Activated T-cell treated with anti-CD3 and anti-CD28 coated beads, Interleukin-2, amount 50 U/mL, for 24 hours (primary cell): ENCODE data around the gene PRRG3.

Experiments
- DNase-seq: peaks from one replicate; pipeline ENCODE4 v3.0.0-alpha.2; 2020
- H3K27ac Mint-ChIP-seq: 2 replicates; pipeline ENCODE4 v1.8.0; 2020; ENCODE audit warnings: mild to moderate bottlenecking, mixed read lengths
- H3K27me3 Mint-ChIP-seq: 2 replicates; pipeline ENCODE4 v1.8.0; 2020; ENCODE audit warnings: mixed read lengths
- H3K36me3 Mint-ChIP-seq: 2 replicates; pipeline ENCODE4 v1.8.0; 2020; ENCODE audit warnings: low read depth, mixed read lengths
- H3K4me1 Mint-ChIP-seq: 2 replicates; pipeline ENCODE4 v1.8.0; 2020; ENCODE audit warnings: low read depth, mixed read lengths
- H3K4me3 Mint-ChIP-seq: 2 replicates; pipeline ENCODE4 v1.8.0; 2020; ENCODE audit warnings: mild to moderate bottlenecking, moderate library complexity, mixed read lengths
- H3K9me3 Mint-ChIP-seq: 2 replicates; pipeline ENCODE4 v1.8.0; 2020; ENCODE audit warnings: mixed read lengths

The PRRG3 gene

DNA sequence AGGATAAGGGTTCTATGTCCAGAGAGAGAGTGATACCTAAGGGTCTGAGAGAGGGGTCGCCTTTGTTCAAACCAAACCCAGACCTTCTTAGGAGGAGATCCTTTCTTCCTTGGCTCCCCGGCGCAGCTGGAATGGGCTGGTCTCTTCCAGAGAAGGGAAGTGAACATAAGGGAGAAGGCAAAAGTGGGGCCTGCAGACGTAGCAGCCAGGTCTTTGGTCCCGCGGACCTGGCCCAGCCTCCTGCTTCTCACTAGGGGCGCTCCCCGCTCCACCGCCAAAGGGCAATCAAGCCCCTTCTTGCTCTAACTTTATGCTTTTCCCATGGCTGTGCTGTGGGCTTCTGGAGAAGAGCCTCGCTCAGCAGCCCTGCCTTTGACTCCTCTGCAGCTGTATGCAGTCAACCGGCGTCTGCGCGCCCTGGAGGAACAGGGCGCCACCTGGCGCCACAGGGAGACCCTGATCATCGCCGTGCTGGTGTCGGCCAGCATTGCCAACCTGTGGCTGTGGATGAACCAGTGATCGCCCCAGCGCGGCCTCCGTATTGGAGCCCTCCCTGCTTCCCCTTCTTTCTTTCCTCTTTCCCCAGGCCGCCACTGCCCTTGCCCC lies 27.1 kb downstream of the PRRG3 start:
- Mint-ChIP-seq H3K4me3 (no peak overlapping the region), H3K27me3 (peaks cover 21% of the 10 kb centered on the region), H3K9me3 (no peaks in the 10 kb centered on the region), H3K36me3 (no peaks in the 10 kb centered on the region), H3K27ac (no peak overlapping the region), H3K4me1 (no peaks in the 10 kb centered on the region)
- DNase-seq = no peak

DNA sequence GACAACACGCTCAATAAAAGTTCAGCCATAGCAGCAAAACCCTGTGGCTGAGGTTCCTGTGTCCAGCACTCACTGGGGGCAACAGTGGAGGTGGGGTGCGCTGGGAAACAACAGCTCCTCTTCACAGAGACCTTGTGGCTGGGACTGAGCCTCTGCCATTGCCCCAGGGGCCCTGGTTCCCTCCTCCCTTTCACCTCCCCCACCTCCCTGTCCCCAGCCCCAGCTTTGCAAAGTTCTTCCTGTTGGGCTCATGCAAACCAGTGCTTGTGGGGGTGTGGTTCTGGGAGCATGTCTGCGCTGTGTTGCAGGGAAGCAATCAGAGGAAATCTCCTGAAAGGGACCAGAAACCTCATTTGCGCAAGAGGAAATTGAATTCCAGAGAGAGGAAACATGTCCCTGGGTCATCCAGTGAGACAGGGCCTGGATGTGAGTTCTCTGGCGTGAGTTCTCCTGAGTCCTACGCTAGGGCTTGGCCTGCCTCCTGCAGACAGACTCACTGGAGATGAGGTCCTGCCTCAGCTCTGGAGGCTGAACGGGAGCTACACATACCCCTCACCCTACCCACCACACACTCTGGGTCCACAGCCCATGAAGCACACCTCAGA lies 28.0 kb downstream of the PRRG3 start:
- H3K36me3 Mint-ChIP-seq = no peaks in the 10 kb centered on the region
- DNase-seq = no peak
- H3K27me3 Mint-ChIP-seq = peaks cover 21% of the 10 kb centered on the region
- H3K27ac Mint-ChIP-seq = no peak overlapping the region
- H3K9me3 Mint-ChIP-seq = no peaks in the 10 kb centered on the region
- no peaks in the 10 kb centered on the region for H3K4me1 Mint-ChIP-seq
- H3K4me3 Mint-ChIP-seq = no peak overlapping the region

DNA sequence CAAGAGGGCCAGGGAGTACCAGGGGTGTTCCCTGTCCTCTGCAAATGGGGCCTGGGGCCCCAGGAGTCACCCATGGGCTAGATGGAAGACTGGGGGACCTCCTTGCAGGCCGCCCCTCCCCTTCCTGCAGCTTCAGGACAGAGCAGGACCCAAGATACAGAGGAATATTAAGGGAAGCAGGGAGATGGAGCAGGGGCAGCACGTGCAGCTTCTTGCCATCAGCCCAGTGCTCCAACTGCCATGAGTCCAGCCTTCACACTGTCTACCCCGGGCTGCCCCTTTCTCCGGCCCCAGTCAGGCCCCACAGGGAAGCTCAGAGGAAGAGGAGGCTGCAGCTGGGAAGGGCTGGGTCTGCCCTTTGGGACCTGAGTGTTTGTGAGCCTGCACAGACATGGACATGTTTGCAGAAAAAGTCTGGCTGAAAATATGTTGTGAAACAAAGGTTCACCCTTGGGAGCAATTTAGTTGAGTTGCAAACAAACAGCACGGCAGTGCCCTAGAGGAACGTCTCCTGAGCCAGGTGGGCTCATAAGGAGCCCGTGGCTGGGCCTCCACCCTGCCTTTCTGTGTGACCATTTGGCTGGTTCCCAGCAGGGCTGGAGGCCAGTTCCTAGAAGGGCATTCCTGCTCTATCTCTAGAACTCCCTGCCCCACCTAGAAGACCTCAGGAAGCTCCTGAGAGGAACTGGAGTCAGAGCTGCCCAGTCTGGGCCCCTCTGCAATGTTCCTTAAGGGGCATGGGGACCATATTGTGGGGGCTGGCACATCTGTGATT lies 29.5 kb downstream of the PRRG3 start:
- Mint-ChIP-seq H3K9me3 (no peaks in the 10 kb centered on the region), H3K36me3 (no peaks in the 10 kb centered on the region), H3K4me1 (no peaks in the 10 kb centered on the region), H3K4me3 (no peak overlapping the region), H3K27ac (no peak overlapping the region), H3K27me3 (peaks cover 17% of the 10 kb centered on the region)
- no peak for DNase-seq

DNA sequence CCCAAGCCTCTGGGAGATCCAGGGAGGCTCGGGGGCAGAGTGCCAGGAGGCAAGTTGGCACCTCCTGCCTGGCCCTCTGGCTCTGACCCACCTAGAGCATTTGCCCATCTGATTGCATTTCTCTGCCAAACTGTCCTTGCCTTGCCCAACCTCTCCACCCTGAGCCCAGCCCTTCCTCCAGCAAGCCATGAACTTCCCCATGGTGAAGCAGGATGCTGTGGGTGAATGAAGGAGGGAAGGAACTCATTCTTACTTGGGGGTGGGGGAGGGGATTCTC lies 30.0 kb downstream of the PRRG3 start:
- no peaks in the 10 kb centered on the region for H3K9me3 Mint-ChIP-seq
- no peaks in the 10 kb centered on the region for H3K4me1 Mint-ChIP-seq
- H3K27ac Mint-ChIP-seq = no peak overlapping the region
- peaks cover 20% of the 10 kb centered on the region for H3K27me3 Mint-ChIP-seq
- no peaks in the 10 kb centered on the region for H3K36me3 Mint-ChIP-seq
- peak; percentile 8 for DNase-seq
- H3K4me3 Mint-ChIP-seq = no peak overlapping the region

DNA sequence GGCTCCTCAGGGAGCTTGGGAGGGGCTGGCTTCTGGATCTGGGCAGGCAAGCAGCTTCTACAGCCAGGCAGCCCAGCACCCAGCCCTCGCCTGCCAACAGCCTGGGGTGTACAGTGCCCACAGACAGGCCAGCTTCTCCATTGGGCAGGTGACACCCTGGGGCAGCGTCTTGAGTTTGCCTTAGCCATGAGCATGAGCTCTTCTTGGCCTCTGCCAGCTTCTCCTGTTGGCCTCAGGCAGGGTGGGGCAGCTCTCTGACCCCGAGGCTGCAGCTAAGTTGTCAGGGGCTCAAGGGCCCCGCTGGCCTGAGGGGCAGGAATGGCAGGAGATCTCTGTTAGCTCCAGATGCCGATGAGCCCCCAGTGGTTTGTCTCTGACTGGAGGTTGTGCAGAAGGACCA lies 31.5 kb downstream of the PRRG3 start:
- Mint-ChIP-seq H3K9me3 (no peaks in the 10 kb centered on the region), H3K4me3 (no peak overlapping the region), H3K27ac (no peak overlapping the region)

DNA sequence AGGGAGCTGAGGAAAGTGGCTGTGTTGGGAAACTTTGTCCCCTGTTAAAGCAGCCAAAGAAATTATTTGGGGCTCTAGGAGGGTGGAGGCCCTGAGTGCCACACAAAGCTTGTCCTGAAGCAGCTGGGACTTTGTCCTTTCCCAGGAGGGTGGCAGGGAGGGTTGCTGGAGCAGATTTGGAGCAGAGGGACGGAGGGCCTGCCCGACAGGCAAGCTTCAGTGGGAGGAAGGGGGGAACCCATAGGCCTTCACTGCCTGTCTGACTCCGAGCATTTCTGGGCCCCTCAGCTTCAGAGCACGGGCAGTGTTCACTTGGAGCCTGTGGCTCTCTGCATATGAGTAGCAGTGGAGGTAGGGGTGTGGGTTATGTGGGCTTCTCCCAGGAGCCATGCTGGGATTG lies 32.1 kb downstream of the PRRG3 start:
- no peaks in the 10 kb centered on the region for H3K9me3 Mint-ChIP-seq
- H3K36me3 Mint-ChIP-seq = no peaks in the 10 kb centered on the region
- no peak overlapping the region for H3K27ac Mint-ChIP-seq

More for the DNA sequence above, 31.5 kb downstream of the PRRG3 start:
- DNase-seq = peak; percentile 3
- Mint-ChIP-seq H3K4me1 (no peaks in the 10 kb centered on the region), H3K36me3 (no peaks in the 10 kb centered on the region), H3K27me3 (peaks cover 20% of the 10 kb centered on the region)

DNA sequence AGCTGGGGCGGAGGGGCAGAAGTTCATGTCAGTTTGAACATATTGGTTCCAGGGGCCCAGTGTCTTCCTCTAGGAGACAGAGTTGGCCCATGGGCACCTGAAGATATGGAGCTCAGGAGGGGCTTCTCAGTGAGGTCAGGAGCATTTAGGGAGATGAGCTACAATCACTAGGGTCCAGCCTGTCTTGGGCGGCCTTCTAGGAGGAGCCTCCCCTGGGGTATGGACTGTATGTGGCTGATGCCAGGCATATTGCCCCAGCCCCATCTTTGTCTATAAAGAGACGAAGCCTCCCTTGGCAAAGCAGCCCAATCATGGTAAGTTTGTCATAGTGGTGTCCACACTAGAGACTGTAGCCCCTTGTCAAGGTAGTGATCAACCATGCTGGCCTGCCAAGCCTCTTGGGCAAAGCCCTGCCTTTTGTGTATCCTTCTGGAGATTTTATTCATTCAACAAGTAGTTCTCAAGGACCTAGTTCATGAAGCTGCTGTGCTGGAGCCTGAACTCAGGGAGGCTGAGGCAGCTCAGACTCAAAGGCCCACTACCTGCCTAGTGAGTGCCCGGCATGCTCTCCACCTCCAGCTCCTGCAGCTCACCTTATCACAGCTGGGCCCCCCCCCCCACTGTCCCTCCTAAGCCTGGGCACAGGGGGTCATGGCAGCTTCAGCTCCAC lies 33.9 kb downstream of the PRRG3 start:
- Mint-ChIP-seq H3K27me3 (peaks cover 38% of the 10 kb centered on the region), H3K9me3 (no peaks in the 10 kb centered on the region), H3K4me3 (no peak overlapping the region), H3K36me3 (no peaks in the 10 kb centered on the region), H3K27ac (no peak overlapping the region), H3K4me1 (no peaks in the 10 kb centered on the region)
- peak; percentile 8 for DNase-seq

More for the DNA sequence above, 32.1 kb downstream of the PRRG3 start:
- no peaks in the 10 kb centered on the region for H3K4me1 Mint-ChIP-seq
- no peak for DNase-seq
- H3K27me3 Mint-ChIP-seq = peaks cover 25% of the 10 kb centered on the region
- no peak overlapping the region for H3K4me3 Mint-ChIP-seq

DNA sequence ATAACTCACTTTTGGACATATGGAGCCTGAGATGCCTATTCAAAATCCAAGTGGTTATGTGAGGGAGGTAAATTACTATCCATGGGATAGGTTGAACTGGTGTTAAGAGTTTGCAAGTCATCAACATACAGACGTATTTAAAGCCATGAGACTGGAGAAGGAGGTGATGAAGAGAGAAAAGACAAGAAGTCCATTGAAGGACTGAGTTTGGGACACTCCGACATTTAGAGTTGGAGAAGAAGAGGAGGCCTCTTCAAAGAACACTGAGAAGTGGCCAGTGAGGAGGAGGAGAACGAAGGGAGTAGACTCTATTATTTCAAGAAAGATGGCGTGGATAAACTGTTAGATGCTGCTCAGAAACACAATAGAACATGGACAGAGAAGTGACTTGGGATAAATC lies 39.2 kb downstream of the PRRG3 start, which contains the start of gene CNGA2:
Gene CNGA2, plus strand, starts transcription at position 301 of the 400 bp plus-strand sequence. CDS start 3,738 bp downstream, outside the sequence.
- Mint-ChIP-seq H3K27ac (no peak within 1 kb of the TSS), H3K4me1 (no peaks in the 10 kb centered on the region), H3K9me3 (no peaks in the 10 kb centered on the region), H3K4me3 (no peak within 1 kb of the TSS), H3K36me3 (no peaks in the 10 kb centered on the region), H3K27me3 (peaks cover 55% of the 10 kb centered on the region)
- DNase-seq = no peak

DNA sequence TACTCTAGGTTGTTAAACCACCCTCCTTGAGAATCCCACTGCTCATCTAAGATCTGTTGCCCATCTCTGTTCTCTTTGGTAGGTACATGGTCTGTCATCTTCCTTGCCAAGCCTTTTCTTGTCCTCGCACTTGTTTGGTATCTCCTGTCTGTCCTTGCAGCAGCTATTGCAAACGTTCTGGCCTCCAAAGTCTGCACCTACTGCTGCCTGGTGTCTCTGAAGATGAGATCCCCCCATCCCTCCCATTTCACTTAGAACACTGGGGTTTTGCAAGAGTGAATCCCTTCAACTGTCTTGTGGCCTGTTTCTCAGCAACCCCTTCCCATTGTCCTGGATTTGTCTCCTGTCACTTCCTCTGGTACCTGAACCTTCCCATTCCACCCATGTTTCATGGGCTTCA lies 40.0 kb downstream of the PRRG3 start:
- no peak overlapping the region for H3K4me3 Mint-ChIP-seq
- no peaks in the 10 kb centered on the region for H3K4me1 Mint-ChIP-seq
- H3K36me3 Mint-ChIP-seq = no peaks in the 10 kb centered on the region
- peaks cover 55% of the 10 kb centered on the region for H3K27me3 Mint-ChIP-seq
- DNase-seq = no peak
- no peak overlapping the region for H3K27ac Mint-ChIP-seq
- no peaks in the 10 kb centered on the region for H3K9me3 Mint-ChIP-seq

DNA sequence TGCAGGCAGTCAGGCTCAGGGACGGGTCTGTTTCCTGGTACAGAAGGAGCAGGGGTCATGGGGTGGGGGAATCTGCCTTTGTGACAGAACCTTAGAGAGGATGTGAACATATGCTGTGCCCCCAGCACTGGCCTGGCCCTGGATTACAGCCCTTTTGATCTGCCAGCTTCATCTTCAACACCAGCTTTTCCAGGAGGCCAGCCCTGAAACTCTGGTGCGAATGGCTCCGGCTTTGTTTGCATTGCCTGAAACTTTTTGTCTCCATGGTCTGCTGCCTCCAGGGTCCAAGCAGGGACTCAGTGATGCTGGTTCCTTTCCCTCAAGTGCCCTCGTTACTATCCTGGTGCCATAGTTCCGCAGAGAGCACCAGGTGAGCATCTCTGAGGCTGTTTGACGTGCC lies 41.4 kb downstream of the PRRG3 start:
- Mint-ChIP-seq H3K36me3 (no peaks in the 10 kb centered on the region), H3K4me1 (no peaks in the 10 kb centered on the region), H3K27ac (no peak overlapping the region), H3K4me3 (no peak overlapping the region), H3K27me3 (peaks cover 62% of the 10 kb centered on the region), H3K9me3 (no peaks in the 10 kb centered on the region)
- no peak for DNase-seq

DNA sequence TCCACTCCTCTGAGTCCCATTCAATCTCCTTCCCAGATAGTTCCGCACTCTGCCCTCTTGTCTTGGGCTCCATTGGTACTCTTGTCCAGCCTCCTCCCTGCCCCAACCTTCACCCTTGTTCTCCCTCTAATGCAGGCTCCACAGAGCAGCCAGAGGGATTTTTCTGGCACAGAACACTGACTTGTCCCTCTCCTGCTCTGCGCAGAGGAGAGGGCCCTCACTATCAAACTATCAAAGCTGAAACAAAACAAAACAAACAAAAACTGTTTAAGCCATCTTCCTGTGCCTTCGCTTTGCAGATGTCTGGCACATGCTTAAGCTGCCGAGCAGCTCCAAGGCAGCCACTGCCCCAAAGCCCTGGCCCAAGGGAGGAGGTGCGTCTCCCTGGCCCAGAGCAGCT lies 42.2 kb downstream of the PRRG3 start:
- no peak for DNase-seq
- Mint-ChIP-seq H3K36me3 (no peaks in the 10 kb centered on the region), H3K4me3 (no peak overlapping the region), H3K27me3 (peaks cover 59% of the 10 kb centered on the region), H3K27ac (no peak overlapping the region), H3K4me1 (no peaks in the 10 kb centered on the region), H3K9me3 (no peaks in the 10 kb centered on the region)

DNA sequence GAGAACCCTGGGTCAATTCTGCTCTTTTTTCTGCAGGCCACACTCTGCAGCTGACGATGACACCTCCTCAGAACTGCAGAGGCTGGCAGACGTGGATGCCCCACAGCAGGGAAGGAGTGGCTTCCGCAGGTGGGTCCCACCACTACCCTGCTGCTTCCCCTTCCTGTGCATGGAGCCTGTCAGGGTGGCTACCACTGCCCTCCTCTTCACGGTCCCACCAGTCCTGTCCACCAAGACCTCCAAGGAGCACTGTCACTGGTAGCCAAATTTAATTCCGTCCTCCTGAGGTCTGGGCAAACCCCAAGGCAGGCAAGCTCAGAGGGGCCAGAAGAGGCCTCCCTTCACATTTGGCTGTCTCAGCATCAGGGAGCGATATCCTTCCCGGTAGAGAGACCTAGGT lies 43.5 kb downstream of the PRRG3 start:
- H3K4me1 Mint-ChIP-seq = no peaks in the 10 kb centered on the region
- no peaks in the 10 kb centered on the region for H3K9me3 Mint-ChIP-seq
- DNase-seq = no peak
- H3K27me3 Mint-ChIP-seq = peaks cover 53% of the 10 kb centered on the region
- H3K27ac Mint-ChIP-seq = no peak overlapping the region
- no peaks in the 10 kb centered on the region for H3K36me3 Mint-ChIP-seq
- no peak overlapping the region for H3K4me3 Mint-ChIP-seq

DNA sequence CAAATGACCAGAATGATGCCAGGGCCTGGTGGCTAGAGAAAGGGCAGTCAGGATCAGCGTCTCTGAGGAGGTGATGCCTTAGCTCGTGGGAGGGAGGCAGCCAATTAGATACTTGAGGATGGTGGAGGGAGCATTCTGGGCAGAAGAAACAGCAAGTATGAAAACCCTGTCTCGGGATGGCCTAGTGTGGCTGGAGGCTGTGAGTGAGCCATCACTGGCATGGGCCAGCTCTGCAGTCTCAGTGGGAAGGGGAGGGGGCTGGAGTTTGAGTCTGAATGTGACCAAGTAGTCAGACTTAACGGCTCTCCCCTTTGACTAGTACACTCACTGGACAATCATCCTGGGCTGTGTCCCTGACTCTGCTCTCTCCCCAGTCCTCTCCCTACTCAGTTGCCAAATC lies 46.3 kb downstream of the PRRG3 start:
- Mint-ChIP-seq H3K27me3 (peaks cover 42% of the 10 kb centered on the region), H3K4me1 (no peaks in the 10 kb centered on the region), H3K9me3 (no peaks in the 10 kb centered on the region), H3K36me3 (no peaks in the 10 kb centered on the region), H3K27ac (no peak overlapping the region), H3K4me3 (no peak overlapping the region)
- no peak for DNase-seq

DNA sequence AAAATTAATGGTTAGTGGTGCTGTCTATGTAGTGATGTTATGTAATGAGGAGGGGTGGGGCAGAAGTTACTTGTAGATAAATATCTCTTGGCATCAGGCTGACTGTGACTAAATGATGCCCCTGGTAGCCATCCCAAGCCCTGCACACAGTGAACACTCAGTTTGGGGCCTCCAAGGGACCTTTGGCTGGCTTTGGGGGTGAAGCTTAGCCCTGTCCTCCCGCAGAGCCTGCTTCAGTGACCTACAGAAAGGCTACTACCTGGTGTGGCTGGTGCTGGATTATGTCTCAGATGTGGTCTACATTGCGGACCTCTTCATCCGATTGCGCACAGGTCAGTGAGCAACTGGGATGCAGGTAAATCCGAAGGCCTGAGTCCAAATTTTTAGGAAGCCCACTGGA lies 47.1 kb downstream of the PRRG3 start:
- Mint-ChIP-seq H3K27me3 (peaks cover 45% of the 10 kb centered on the region), H3K36me3 (no peaks in the 10 kb centered on the region), H3K9me3 (no peaks in the 10 kb centered on the region), H3K4me1 (no peaks in the 10 kb centered on the region), H3K4me3 (no peak overlapping the region), H3K27ac (no peak overlapping the region)
- DNase-seq = no peak
